HG02588 (cell line): ENCODE data around the gene VOPP1.

Source experiments
- ATAC-seq: cut with Tn5 transposase; IDR thresholded peaks from one replicate; pipeline ENCODE4 v1.9.1; 2021; ENCODE audit warnings: mild to moderate bottlenecking, moderate library complexity; ENCODE audit not compliant: unreplicated experiment

VOPP1 gene

GRCh38 chr7:55533729-55534080 is 38.6 kb downstream of the VOPP1 start:
- peak; percentile 0 for ATAC-seq

DNA sequence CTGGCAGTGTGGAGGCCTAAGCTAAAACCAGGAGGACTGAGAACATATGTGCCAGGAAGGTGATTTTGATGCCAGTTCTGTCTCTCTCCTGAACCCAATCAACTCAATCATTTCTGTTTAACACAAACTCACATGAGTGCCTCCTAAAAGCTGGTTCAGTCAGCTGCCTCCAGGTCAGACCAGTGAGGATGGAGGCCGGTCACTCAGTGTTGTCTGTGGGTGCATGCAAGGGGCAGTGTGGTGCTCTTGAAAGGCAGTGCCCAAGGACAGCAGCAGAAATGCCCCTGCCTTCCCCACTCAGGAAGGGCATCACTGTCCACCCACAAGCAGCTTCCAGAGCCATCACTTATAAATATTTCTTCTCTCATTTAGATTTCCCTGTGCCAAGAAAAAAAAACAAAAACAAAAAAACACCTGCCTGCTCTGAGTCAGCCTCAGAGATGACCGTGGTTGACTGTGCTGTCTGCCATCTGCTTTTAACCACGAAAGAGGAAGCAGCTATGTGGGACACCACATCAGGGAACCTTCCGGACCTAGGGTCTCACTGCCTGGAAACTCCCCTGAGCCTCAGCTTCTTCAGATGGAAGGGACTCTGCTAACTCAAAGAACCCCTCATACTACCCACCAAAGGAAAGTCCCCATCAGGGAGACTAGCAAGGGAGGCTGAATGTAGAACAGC is 39.1 kb downstream of the VOPP1 start:
- peak; percentile 47 for ATAC-seq

DNA sequence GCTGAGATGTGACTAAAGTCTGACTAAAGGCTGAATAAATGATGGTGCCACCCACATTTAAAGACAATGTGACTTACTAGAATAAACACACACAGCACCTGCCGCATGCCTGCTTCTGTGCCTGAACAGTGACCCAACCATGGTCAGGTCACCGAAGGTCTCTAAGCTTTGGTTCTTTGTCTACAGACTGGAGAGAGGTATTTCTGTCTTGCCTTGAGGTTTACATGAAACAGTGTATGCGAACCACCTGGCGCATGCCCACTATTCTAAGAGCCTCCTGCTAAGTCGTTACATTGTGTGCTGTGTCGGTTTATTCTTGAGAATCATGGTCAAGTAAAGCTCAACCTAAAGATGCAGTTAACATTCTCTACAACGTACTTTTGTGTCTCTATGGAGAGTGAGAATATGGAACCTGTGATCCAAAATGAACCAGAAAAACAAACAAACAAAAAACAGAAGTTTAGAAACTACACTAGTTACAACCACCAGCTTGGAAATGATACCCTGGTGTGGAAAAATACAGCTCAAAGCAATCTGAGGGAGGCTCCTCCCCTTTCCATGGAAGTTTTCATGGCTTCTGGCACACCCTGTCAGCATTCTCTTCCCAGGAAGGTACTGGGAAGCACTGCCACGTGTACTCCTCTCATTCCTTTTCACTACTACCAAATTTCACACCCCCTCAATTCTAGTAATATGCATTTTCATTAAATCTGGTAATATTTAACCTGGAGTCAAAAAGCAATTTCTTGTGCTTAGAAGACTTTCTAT is 40.0 kb downstream of the VOPP1 start:
- peak; percentile 10 for ATAC-seq

DNA sequence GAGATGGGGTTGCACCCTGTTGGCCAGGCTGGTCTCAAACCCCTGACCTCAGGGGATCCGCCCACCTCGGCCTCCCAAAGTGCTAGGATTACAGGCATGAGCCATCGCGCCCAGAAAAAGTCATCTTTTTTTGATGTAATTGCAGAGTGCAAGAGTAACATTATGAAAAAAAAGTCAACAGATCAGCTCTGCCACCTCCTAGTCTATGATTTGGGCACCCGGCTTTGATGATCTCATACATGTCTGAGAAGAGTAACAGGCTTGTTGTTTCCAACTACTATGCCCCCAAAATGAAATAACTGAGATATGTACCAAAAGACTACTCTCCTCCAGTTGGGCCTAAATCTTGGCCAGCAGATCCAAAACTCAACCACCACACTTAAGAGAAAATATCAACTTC is 40.8 kb downstream of the VOPP1 start:
- ATAC-seq: no peak

DNA sequence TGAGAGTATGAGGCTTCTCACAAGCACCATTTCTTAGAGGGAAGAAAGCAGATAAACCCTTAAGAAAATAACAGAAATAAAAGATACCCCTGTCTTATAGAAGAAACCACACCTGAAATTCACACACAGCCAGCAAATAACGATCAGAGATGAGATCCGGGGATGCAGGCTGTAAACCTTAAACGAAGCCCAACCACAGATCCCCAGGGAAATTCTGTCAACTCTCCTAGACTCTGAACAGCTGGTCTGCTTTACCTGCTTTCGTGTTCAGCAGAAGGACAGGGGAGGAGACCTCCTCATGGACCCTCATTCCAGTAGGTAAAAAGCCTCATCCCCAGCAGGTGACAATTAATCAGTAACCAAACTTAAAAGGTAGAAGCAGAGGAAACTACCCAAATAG is 45.0 kb downstream of the VOPP1 start:
- ATAC-seq: no peak

DNA sequence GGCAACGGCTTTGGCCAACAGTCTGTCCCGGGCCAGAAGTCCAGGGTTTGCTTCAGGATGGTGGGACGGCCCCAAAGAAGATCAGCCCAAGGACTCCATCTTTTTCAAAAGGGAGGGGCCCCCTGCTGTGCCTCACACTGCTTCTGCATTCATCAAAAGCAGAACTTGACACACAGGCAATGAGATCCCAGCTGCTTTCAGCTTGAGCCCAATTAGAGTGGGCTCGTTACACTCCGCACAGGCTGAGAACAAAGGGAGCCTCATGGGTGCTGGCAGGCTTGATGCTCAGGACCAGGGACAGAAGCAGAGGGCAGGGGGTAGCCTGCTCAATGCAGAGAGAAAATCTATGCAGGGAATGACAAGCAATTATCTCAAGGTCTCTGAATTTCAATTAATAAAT is 45.5 kb downstream of the VOPP1 start:
- peak; percentile 53 for ATAC-seq

DNA sequence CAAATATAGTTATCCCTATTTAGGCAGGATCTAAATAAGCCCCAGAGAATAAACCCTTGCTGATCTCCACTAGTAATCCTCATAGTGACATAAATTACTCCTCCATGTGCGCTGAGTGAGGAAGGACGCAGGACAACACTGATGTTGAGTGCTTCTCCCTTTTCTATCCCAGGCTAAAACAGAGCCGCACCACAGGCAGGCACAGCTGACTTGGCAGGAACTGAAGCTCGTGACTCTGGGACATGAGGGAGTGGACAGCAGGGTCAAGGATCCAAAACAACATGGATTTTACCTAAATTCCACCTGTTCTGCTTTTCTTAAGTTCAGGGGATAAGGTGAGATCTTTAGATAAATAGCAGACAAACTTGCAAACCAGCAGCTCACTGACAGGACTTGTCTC is 46.0 kb downstream of the VOPP1 start:
- ATAC-seq: no peak

GRCh38 chr7:55524558-55525310 is 47.6 kb downstream of the VOPP1 start:
- no peak for ATAC-seq

GRCh38 chr7:55523366-55523765 is 48.9 kb downstream of the VOPP1 start:
- ATAC-seq: no peak

DNA sequence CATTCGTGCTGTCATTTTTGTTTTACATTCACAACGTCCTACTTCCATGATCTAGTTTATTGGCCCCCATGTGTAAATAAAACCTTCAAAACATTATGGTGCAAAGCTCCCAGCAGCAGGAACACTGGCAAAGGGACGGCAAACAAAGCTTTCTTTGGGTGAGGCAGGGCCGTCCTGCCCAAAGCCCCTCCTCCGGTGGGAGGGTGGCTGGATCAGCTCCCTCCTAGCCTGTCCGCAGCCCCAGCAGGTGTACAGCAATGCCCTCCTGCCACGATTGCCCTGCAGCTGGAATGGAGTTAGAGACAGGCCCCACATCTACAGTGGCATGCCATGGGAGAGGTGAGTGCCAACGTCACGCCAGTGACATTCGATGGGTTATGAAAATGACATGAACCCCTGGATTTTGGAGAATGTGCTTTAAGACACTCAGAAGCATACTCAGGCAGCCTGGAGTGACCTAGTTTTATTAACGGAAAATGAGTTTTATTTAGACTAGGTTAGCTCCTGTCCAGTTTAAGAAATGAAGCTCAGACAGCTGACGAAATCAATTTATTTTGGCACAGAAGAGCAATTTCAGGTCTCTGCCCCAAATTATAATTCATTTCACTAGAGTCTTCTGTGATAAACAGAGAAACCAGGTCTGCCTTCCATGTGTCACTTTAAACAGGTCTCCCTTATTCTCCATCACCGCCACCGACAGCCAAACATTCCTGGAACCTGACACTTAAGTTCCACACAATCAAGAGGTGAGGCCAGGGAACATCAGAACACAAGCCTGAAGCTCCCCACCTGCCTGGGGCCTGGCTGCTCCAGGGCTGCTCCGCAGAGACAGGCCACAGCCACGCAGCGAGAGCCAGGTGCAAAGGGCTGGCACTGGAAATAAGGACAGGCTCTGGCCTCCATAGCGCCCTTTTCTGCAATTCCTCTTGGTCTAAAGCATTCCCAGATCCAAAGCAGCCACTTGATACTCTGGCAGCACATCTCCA is 50.1 kb downstream of the VOPP1 start:
- no peak for ATAC-seq

DNA sequence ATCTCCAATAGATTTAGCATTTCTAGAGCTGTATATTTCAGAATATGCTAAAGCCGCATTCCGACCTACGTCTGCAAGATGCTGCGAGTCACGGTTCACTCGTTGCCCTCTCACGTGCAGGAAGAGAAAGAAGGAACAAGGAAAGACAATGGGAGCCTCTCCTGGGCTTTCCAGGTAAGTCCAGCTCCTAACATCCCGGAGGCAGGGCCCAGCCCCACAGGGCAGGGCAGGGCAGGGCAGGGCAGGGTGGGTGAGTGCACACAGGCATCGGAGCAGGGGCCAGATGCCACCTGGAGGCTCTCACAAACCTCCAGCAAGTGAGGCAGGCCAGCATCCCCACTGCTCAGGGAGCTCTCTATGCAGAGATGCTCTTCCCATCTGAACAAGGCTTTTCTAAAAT is 50.8 kb downstream of the VOPP1 start:
- no peak for ATAC-seq

- no peak for ATAC-seq
Measured at GRCh38 chr7:55520426-55521140, 51.7 kb downstream of the VOPP1 start.

DNA sequence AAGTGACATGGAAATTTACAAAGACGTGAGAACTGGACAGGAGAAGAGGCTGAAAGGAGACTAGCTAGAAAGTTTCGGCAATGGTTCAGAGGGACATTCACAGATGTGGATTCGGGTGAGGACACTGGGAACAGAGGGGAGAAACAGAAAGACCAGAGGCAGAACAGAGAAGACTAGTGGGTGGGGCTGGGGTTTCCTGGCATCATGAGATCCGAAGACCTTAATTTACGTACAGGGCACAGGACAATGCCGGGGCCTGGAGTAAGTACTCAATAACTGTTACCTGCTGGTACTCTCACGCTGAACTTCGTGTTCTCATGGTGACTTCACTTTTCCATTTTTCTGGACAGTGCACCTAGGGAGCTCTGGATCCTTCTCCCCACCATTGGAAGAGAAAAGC is 53.5 kb downstream of the VOPP1 start:
- ATAC-seq: no peak

GRCh38 chr7:55517936-55518689 is 54.2 kb downstream of the VOPP1 start:
- no peak for ATAC-seq

GRCh38 chr7:55517191-55517633 is 55.1 kb downstream of the VOPP1 start:
- peak; percentile 73 for ATAC-seq

DNA sequence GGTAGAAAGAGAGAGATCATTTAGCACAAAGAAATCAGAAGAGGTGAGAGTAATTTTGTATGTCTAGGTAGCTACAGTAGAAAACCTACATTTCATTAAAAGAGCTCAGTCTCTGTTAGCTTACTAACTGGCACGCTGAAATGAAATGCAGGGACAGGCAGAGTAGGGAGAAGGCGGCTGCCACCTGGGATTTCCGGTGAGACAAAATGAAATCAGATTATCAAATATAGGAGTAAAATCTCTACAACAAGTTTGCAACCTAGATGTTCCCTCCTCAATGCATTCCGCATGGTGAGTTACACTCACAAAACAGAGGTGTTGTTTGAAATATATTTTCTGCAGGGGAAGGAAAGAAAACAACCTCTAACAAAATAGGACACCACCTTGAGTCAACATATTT is 55.9 kb downstream of the VOPP1 start:
- no peak for ATAC-seq

- peak; percentile 48 for ATAC-seq
Measured at GRCh38 chr7:55515569-55516279, 56.6 kb downstream of the VOPP1 start.

- ATAC-seq: no peak
Measured at GRCh38 chr7:55514546-55515265, 57.6 kb downstream of the VOPP1 start.
